Non-pigmented ciliary epithelial cell (primary cell): ENCODE data around the gene PNPLA8.
"Not testable (repeated sequence)": the region's sequence is repeated elsewhere in the genome, so short reads cannot be mapped to it uniquely, and the experiment has no call there.

Experiments used
- DNase-seq: peaks from one replicate; pipeline ENCODE4 v3.0.0-alpha.2; 2010; ENCODE audit warnings: low read depth

The PNPLA8 gene, protein sequence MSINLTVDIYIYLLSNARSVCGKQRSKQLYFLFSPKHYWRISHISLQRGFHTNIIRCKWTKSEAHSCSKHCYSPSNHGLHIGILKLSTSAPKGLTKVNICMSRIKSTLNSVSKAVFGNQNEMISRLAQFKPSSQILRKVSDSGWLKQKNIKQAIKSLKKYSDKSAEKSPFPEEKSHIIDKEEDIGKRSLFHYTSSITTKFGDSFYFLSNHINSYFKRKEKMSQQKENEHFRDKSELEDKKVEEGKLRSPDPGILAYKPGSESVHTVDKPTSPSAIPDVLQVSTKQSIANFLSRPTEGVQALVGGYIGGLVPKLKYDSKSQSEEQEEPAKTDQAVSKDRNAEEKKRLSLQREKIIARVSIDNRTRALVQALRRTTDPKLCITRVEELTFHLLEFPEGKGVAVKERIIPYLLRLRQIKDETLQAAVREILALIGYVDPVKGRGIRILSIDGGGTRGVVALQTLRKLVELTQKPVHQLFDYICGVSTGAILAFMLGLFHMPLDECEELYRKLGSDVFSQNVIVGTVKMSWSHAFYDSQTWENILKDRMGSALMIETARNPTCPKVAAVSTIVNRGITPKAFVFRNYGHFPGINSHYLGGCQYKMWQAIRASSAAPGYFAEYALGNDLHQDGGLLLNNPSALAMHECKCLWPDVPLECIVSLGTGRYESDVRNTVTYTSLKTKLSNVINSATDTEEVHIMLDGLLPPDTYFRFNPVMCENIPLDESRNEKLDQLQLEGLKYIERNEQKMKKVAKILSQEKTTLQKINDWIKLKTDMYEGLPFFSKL

DNA sequence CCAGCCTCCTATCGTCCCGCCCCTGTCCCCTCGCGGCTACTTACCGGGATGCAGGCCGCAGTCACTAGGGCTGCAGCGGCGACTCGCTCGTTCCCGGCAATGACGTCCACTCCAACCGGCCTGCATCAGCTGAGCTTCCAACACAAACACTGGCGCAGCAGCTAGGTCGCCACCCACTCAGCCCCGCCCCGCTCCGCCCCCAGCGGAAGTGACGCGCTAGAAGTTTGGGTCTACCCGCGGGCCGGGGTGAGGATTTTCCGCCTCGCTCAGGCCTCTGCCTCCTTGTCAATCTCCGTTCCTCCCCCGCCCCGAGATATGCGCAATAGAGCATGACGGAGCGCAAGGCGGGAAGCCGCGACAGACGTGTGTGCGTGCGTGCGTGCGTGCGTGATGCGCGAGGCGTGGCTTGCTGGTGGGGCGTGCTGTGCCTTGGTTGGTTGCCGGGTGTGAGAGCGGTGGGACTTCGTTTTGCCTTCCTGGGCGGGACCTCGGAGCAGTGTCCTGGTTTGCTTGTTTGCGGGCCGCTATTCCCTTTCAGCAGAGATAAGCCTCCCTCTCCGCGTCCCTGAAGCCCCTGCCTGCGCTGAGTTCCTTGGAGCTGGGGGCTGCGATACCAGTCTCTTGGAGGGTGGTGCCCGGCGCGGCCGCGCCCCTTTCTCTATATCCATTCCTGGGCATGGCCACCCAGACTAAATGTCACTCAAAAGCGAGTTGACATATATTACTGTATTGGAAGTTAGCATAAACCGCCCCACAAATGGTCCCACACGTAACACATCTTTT, at the start of gene PNPLA8:
Gene PNPLA8 (minus strand): TSS at position 151 of the 783 bp plus-strand sequence. CDS start 10,644 bp downstream, outside the sequence.
- peak; percentile 98 for DNase-seq

DNA sequence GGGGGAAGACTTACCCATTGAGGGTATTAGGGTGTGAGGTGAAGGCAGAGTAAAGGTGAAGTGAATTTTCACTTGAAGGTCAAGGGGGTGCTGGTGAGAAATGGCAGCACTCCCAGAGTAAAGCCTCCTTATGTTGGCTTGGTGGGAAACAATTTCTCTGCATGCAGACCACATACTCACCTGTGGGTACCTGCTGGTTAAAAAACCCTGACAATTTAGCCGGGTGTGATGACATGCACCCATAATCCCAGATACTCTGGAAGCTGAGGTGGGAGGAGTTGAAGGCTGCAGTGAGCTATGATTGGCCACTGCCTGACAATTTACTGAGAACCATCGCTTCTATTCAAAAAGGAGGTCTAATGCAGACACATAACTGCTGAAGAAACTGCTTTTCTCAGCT, 49.2 kb upstream of the PNPLA8 start:
- no peak for DNase-seq

DNA sequence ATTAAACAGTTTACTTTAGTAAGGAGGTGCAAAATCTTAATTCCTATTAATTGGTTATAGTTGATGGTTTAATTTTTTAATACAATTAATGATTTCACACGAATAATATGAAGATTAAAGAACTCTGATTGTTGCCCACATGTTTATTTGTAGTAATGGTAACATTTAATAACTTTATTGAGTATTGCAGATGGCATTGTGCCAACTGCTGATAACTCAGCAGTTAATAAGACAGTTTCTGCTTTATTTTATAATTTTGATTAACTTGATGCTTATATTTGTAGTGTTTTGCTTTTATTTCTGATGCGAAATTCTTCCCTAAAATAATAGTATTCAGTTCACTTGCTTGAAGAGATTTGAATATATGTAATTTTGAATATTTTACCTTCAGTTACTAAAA, 46.5 kb upstream of the PNPLA8 start:
- no peak for DNase-seq

DNA sequence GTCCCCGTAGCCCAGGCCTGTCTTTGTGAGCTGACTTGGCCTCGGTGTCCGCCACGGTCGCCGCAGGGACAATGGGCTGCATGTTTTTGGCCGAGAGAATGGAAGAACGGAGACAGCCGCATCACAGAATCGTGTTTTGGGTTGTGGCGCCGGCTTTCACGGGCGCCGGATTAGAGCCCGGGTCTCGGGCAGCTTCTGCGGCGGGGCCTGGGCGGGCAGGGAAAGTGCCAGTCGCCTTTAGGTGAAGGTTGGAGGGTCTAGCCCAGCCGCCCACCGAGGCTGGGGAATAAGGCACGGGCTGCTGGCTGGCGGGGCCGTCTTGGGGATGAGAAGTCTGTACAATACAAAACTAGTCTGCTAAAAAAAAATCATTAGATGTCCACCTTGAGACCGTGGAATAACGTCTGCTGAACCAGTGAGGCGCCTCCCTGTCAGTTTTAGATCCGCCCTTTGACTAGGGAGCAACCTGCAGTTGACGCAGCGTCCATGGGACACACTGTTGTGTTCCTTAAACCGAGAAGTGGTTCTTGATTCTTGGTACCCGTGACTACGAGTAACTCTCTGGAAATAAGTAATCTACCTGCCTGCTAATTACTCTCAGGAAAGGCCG, 44.3 kb upstream of the PNPLA8 start:
- DNase-seq = no peak

DNA sequence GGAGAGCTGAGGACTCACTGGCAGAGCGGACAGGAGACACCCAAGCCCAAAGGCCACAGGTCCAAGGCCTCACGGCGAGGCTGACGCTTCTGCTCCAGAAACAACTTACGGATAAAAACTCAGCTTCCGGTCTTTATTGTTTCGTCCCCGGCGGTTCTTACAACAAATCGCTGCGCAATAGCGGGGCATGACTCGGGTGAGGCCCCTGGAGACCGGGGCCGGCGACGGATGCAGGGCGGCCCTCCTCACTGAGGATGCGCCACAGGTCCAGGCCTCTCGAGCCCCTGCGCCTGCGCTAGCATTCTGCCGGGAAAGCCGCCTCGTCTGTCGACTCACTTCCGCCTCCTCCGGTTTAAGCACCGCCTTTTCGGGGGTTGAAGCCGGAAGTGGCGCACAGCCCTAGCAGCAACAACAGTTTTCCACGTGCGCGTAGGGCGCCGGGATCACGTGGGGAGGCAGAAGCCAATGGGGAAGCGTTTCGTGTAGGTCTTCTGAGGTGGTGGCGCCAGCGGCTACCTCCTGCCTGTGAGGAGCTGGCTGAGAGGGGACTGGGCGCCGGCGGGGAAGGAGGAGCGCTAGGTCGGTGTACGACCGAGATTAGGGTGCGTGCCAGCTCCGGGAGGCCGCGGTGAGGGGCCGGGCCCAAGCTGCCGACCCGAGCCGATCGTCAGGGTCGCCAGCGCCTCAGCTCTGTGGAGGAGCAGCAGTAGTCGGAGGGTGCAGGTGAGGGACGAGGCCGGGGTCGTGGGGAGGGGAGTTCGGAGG, 43.6 kb upstream of the PNPLA8 start, which contains the start of the genes DNAJB9 and THAP5:
Gene DNAJB9 (plus strand): TSS at position 494 of the 765 bp plus-strand sequence. CDS start 1,853 bp downstream, outside the sequence.
Gene THAP5 (minus strand): TSS at position 326 of the 765 bp plus-strand sequence. CDS start 137 bp downstream, at position 189.
- peak; percentile 97 for DNase-seq

DNA sequence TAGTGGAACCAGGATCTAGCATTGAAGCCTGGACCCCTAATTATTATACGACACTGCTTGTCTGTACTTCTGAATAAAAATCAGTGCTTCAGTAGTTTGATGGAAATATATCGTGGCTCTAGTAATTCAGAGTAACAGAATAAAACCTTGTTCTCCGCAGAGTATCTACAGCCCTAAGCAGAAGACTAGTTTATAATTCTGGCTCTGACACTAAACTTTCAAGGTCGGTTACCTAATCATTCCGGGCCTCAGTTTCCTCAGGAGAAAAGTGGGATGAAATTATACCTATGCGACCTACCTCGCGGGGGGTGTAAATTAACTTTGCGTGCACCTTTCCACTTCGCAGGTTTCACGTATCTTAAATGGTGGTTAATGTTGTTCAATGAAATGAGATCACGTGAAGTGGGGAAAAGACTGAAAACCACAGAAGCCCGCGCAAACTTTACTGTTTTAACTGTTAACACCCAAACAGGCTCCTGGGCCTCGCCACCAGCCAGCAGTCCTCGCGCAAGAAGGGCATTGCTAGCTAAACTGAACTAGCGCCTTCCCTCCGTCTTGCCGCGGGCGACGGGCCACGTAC, 43.0 kb upstream of the PNPLA8 start:
- no peak for DNase-seq

DNA sequence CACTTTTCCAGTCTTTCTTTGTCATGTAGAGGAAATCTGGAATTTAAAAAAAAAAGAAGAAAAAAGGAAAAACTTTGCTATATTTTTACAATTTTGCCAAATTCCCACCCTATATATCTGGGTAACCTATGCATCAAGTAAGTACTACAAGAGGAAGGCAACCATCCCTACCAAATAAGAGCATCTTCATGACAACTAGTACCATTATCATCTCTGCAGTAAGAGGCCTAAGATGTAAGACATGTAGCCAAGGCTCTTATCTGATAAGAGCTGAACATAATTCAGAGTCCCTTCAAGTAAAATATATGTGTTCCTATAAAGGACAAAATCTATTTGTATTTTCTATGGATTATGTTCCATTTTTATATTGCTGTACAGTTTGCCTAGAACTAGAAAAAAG, 40.1 kb upstream of the PNPLA8 start:
- no peak for DNase-seq

DNA sequence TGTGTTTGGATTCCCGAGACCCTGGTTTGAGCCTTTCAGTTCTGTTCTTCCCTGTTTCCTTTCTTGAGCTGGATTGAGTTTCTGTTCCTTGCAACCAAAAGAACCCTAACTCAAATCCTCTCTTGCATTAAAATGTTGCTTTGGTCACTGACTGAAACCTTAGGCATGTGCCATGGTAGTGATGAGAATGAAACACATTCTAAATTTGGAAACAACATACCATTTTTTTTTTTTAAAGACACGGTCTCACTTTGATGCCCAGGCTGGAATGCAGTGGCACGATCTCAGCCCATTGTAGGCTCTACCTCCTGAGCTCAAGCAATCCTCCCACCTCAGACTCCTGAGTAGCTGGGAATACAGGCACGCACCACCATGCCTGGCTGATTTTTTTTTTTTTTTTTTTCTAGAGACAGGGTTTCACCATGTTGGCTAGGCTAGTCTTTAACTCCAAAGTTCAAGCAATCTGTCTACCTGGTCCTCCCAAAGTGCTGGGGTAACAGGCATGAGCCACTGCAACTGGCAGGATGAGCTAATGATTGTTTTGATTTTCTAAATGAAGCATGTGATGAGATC, 35.2 kb upstream of the PNPLA8 start:
- no peak for DNase-seq

DNA sequence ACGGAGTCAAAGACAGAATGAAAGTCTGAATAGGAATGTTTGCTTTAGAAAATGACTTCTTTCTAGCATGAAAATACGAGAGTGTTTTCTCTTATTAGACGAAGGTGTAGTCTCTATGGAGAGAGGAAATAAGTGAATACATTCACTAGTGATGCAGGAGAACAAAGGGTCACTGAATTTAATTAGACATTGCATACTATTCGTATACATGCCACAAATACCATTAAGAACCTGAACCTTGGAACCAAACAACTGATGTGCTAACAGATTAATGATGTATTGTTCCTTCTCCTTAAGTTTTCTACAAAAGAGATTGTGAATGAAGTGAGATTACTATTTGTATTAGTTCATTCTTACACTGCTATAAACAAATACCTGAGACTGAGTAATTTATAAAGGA, 33.3 kb upstream of the PNPLA8 start:
- no peak for DNase-seq

DNA sequence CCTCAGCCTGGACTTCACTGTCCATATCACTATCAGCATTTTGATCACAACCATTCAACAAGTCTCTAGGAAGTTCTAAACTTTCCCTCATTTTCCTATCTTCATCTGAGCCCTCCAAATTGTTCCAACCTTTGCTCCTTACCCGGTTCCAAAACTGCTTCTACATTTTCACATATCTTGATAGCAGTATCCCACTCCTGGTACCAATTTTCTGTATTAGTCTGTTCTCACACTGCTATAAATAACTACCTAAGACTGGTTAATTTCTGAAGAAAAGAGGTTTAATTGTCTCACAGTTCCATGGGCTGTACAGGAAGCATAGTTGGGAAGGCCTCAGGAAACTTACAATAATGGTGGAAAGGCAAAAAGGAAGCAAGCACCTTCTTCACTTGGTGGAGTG, 31.7 kb upstream of the PNPLA8 start:
- no peak for DNase-seq

DNA sequence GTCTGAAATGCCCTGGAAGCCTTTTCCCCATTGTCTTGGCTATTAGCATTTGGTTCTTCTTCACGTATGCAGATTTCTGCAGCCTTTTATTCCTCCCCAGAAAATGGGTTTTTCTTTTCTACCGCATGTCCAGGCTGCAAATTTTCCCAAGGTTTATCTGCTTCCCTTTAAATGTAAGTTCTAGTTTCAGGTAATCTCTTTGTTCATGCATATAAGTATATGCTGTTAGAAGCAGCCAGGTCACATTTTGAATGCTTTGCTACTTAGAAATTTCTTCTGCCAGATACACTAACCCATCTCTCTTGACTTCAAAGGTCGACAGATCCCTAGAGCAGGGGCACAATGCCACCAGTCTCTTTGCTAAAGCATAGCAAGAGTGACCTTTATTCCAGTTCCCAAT, 31.3 kb upstream of the PNPLA8 start:
- no peak for DNase-seq

DNA sequence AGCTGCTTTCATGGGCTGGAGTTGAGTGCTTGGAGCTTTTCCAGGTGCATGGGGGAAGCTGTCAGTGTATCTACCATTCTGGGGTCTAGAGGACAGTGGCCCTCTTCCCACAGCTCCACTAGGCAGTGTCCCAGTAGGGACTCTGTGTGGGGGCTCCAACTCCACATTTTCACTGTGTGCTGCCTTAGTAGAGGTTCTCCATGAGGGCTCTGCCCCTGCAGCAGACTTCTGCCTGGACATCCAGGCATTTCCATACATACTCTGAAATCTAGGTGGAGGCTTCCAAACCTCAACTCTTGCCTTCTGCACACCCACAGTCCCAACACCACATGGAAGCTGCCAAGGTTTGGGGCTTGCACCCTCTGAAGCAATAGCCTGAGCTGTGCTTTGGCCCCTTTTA, 30.7 kb upstream of the PNPLA8 start:
- DNase-seq = not testable (repeated sequence)

DNA sequence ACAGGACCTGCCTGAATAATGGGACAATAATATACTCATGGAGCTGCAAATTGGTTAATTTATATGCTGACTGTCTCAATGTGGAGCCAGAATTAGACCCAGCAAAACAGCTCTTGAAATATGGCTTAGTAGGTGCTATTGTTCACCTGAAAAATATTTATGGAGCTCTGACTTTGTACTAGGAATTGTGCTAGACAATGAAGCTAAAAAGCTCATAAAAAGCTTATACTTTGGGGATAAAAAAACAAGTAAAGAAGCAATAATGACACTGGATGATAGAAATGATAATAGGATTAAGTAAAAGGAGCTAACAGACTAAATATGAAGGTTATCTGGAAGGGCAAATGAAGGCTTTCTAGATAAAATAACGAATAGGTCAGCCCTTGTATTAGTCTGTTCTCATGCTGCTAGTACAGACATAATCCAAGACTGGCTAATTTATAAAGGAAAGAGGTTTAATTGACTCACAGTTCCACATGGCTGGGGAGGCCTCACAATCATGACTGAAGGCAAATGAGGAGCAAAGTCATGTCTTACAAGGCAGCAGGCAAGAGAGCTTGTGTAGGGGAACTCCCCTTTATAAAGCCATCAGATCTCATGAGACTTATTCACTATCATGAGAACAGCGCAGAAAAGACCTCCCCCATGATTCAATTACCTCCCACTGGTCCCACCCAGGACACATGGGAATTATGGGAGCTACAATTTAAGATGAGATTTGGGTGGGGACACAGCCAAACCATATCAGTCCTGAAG, 22.4 kb upstream of the PNPLA8 start:
- DNase-seq = not testable (repeated sequence)

DNA sequence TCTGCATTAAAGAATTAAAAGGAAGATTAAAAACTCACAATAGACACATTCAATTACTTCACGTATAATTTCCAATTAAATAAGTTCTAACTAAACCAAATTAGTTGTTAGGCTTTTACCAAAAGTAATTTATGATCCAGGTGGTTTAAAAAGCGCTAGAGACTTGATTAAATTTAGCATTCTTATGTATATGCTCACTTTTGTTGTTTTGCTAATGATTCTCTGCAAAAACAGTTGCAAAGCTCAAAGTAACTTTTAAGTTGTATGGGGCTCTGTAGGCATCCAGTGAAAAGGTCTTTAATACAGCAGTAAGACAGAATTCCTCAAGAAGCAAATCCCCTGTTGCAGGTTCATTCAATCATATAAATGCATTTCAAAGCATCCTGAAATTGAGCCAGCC, 15.5 kb upstream of the PNPLA8 start:
- DNase-seq = no peak

DNA sequence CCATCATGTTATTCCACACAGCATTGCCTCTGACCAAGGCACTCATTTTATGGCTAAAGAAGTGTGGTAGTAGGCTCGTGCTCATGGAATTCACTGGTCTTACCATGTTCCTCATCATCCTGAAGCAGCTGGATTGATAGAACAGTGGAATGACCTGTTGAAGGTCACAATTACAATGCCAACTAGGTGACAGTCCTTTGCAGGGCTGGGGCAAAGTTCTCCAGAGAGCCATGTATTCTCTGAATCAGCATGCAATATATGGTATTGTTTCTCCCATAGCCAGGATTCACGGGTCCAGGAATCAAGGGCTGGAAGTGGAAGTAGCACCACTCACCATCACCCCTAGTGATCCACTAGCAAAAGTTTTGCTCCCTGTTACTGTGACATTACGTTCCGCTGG, 12.8 kb upstream of the PNPLA8 start:
- not testable (repeated sequence) for DNase-seq

DNA sequence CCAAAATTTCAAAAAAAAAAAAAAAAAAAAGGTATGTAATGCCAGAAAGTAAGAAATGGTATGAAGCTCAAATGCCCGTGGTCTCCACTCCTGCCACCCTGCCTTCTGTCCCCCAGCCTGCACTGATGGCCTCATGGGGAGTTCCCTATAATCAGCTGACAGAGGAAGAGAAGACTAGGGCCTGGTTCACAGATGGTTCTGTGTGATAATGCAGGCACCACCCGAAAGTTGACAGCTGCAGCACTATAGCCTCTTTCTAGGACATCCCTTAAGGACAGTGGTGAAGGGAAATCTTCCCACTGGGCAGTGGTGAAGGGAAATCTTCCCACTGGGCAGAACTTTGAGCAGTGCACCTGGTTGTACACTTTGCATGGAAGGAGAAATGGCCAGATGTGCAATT, 12.3 kb upstream of the PNPLA8 start:
- DNase-seq = not testable (repeated sequence)

DNA sequence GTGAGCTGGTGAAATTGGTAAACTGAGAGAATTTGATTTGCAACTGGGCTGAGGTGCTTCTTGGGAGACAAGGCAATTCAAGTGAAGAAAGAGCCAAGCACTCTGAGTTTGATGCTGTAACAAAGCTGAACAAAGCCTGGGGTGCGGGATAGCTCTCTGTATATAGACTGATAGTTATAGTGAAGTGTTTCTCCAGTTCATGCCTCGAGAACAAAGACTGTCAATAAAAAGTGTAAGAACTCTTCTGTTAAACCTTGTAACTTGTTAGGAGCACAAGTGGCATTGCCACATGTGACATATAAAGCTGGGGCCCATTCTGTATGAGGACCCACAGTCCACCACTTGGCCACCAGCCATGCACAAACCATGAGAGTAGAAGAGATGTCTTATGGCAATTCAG, 11.3 kb upstream of the PNPLA8 start:
- no peak for DNase-seq

DNA sequence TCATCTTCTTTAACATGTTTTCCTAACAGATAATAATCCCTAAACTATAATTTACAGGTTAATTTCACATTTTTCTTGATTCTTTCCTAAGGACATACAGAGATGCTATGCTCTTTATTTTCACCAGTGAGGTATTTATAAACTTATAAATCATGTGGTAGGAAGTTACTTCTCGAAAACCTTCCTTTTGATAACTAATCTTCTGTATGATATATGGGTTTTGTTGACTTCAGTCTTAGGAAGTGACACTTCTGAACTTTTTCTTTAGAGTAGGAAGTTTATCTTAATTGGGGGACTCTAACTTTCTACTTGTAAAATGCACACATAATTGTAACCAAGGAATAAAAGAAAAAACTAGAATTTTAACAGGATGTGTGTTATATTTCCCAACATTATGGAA, 9.8 kb upstream of the PNPLA8 start:
- no peak for DNase-seq

DNA sequence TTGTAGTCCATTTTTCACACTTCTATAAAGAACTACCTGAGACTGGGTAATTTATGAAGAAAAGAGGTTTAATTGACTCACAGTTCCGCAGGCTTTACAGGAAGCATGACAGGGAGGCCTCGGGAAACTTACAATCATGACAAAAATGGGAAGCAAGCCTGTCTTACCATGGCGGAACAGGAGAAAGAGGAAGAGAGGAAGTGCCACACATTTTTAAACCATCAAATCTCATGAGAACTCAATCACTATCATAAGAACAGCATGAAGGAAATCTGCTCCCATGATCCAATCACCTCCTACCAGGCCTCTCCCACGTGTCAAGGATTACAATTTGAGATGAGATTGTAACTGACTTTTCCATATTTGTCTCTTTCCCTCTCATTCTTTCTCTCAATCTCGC, 9.3 kb upstream of the PNPLA8 start:
- DNase-seq = no peak

DNA sequence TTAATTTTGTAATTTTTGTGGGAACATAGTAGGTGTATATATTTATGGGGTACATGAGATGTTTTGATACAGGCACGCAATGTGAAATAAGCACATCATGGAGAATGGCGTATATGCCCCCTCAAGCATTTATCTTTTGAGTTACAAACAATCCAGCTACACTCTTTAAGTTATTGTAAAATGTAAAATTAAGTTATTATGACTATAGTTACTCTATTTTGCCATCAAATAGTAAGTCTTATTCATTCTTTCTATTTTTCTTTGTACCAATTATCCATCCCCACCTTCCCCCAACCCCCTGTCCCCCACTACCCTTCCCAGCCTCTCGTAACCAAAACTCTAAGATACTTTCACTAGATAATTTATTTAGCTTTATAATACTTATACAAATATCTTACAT, 7.8 kb upstream of the PNPLA8 start:
- no peak for DNase-seq
